HEK293T (cell line): Measurements from ENCODE around the gene SH3RF3.

ENCODE experiments used
- BHLHE40 ChIP-seq: fragments of 450-650 bp; IDR thresholded peaks from 2 replicates; pipeline ENCODE4 v1.6.1; 2016; ENCODE audit warnings: mild to moderate bottlenecking, moderate library complexity, borderline replicate concordance
- FOXM1 ChIP-seq: fragments of 450-650 bp; IDR thresholded peaks from 2 replicates; pipeline ENCODE4 v1.6.1; 2017; ENCODE audit warnings: mild to moderate bottlenecking, borderline replicate concordance
- L3MBTL2 ChIP-seq: fragments of 450-650 bp; conservative IDR thresholded peaks from 2 replicates; pipeline ENCODE4 v1.6.1; 2016; ENCODE audit warnings: mild to moderate bottlenecking
- NFRKB ChIP-seq: fragments of 450-650 bp; IDR thresholded peaks from 2 replicates; pipeline ENCODE4 v1.6.1; 2016; ENCODE audit warnings: mild to moderate bottlenecking, moderate library complexity
- SP1 ChIP-seq: fragments of 450-650 bp; IDR thresholded peaks from 2 replicates; pipeline ENCODE4 v1.6.1; 2017
- SUZ12 ChIP-seq: fragments of 450-650 bp; IDR thresholded peaks from 2 replicates; pipeline ENCODE4 v1.6.1; 2016; ENCODE audit warnings: mild to moderate bottlenecking
- TARDBP ChIP-seq: fragments of 450-650 bp; IDR thresholded peaks from 2 replicates; pipeline ENCODE4 v1.6.1; 2016

- no peak for TF ChIP-seq TARDBP
- TF ChIP-seq SUZ12: no peak
- TF ChIP-seq SP1: no peak
- no peak for TF ChIP-seq FOXM1
- no peak for TF ChIP-seq L3MBTL2
- no peak for TF ChIP-seq NFRKB
- no peak for TF ChIP-seq BHLHE40
Measured at GRCh38 chr2:109467701-109468100, 338.7 kb downstream of the SH3RF3 start.
